GM04504 (cell line): Measurements from ENCODE around the gene TMA7.
A peak's percentile ranks its signal among the peaks of the same experiment; 100 is the strongest.
"Not testable (repeated sequence)": the region's sequence is repeated elsewhere in the genome, so short reads cannot be mapped to it uniquely, and the experiment has no call there.

Source experiments
- DNase-seq: peaks from one replicate; pipeline ENCODE4 v3.0.0-alpha.2; 2012; ENCODE audit warnings: low read depth

The TMA7 gene

GRCh38 chr3:48439820-48440589 lies at the start of gene TMA7, which contains the start of gene CCDC51:
Gene TMA7 (plus strand): TSS chr3:48440257. CDS start chr3:48440297, 40 bp downstream.
Gene CCDC51 (minus strand): TSS chr3:48440119. CDS start chr3:48435128, 4,991 bp downstream.
- peak; percentile 89 for DNase-seq

GRCh38 chr3:48394391-48394790 lies 45.7 kb upstream of the TMA7 start:
- DNase-seq = no peak

- no peak for DNase-seq
These were observed 44.3 kb upstream of the TMA7 start for GRCh38 chr3:48395714-48396113.

GRCh38 chr3:48397767-48398681 lies 42.0 kb upstream of the TMA7 start:
- DNase-seq = no peak

- DNase-seq = no peak
These were observed 41.2 kb upstream of the TMA7 start for GRCh38 chr3:48398701-48399386.

- no peak for DNase-seq
These were observed 40.5 kb upstream of the TMA7 start for GRCh38 chr3:48399387-48400172.

GRCh38 chr3:48400824-48401433 lies 39.1 kb upstream of the TMA7 start:
- DNase-seq = peak; percentile 25

GRCh38 chr3:48401434-48401901 lies 38.6 kb upstream of the TMA7 start:
- not testable (repeated sequence) for DNase-seq

GRCh38 chr3:48402281-48402732 lies 37.8 kb upstream of the TMA7 start:
- peak; percentile 78 for DNase-seq

- no peak for DNase-seq
These were observed 37.1 kb upstream of the TMA7 start for GRCh38 chr3:48402907-48403306.

GRCh38 chr3:48403533-48404439 lies 36.3 kb upstream of the TMA7 start:
- DNase-seq = no peak

- no peak for DNase-seq
These were observed 35.4 kb upstream of the TMA7 start for GRCh38 chr3:48404440-48405342.

GRCh38 chr3:48405343-48405881 lies 34.6 kb upstream of the TMA7 start:
- no peak for DNase-seq

GRCh38 chr3:48405971-48406370 lies 34.1 kb upstream of the TMA7 start:
- DNase-seq = no peak

- no peak for DNase-seq
These were observed 33.3 kb upstream of the TMA7 start for GRCh38 chr3:48406443-48407431.

GRCh38 chr3:48407542-48408099 lies 32.4 kb upstream of the TMA7 start:
- DNase-seq = no peak

GRCh38 chr3:48408823-48409281 lies 31.2 kb upstream of the TMA7 start:
- no peak for DNase-seq
